Endometrial microvascular endothelial cells (primary cell): ENCODE results near the gene DHRS1. TPM values are rescaled to one million over a fixed set of nuclear protein-coding genes. Genes with fewer than 3 reads are reported as not detected.

Experiments
- total RNA-seq: library from RNA; depleted of rRNA; stranded (reverse); fragments of >200 nt; gene quantifications from one replicate; pipeline ENCODE4 v1.2.3, GENCODE V29; 2015; ENCODE audit errors: inconsistent ontology term

The DHRS1 gene
- total RNA-seq, 1 donor from 2014 or later = 23.2 TPM

Other genes starting within 250 kb of the DHRS1 start
- gene CARMIL3, start 247.8 kb downstream of the DHRS1 start, total RNA-seq = not detected
- gene CPNE6, start 228.2 kb downstream of the DHRS1 start, total RNA-seq = not detected
- gene PCK2, start 205.5 kb downstream of the DHRS1 start, total RNA-seq = 15.8 TPM
- 52.4 TPM for gene DCAF11, start 185.0 kb downstream of the DHRS1 start, total RNA-seq
- gene NRL, start 184.8 kb downstream of the DHRS1 start, total RNA-seq = 0.65 TPM
- gene FITM1, start 169.1 kb downstream of the DHRS1 start, total RNA-seq = 3.3 TPM
- gene PSME1, start 163.6 kb downstream of the DHRS1 start, total RNA-seq = 239 TPM
- 26.7 TPM for gene EMC9, start 158.2 kb downstream of the DHRS1 start, total RNA-seq
- 142 TPM for gene PSME2, start 153.2 kb downstream of the DHRS1 start, total RNA-seq
- 121 TPM for gene RNF31, start 152.3 kb downstream of the DHRS1 start, total RNA-seq
- gene IRF9, start 138.5 kb downstream of the DHRS1 start, total RNA-seq = 45.2 TPM
- 2.6 TPM for gene REC8, start 127.7 kb downstream of the DHRS1 start, total RNA-seq
- gene IPO4, start 111.0 kb downstream of the DHRS1 start, total RNA-seq = 85.0 TPM
- gene TM9SF1, start 104.3 kb downstream of the DHRS1 start, total RNA-seq = 83.3 TPM
- not detected for gene TSSK4, start 94.1 kb downstream of the DHRS1 start, total RNA-seq
- gene CHMP4A, start 86.3 kb downstream of the DHRS1 start, total RNA-seq = 30.0 TPM
- 2.3 TPM for gene MDP1, start 83.7 kb downstream of the DHRS1 start, total RNA-seq
- gene NEDD8, start 67.4 kb downstream of the DHRS1 start, total RNA-seq = 193 TPM
- gene GMPR2, start 66.9 kb downstream of the DHRS1 start, total RNA-seq = 144 TPM
- gene TINF2, start 57.2 kb downstream of the DHRS1 start, total RNA-seq = 68.5 TPM
- not detected for gene TGM1, start 36.6 kb downstream of the DHRS1 start, total RNA-seq
- gene RABGGTA, start 28.2 kb downstream of the DHRS1 start, total RNA-seq = 59.6 TPM
- 28.9 TPM for gene NOP9, start 70 bp upstream of the DHRS1 start, total RNA-seq
- gene CIDEB, start 8.2 kb upstream of the DHRS1 start, total RNA-seq = 20.7 TPM
- gene LTB4R2, start 10.4 kb upstream of the DHRS1 start, total RNA-seq = 15.8 TPM
- gene LTB4R, start 11.7 kb upstream of the DHRS1 start, total RNA-seq = 22.6 TPM
- gene ADCY4, start 35.3 kb upstream of the DHRS1 start, total RNA-seq = 13.9 TPM
- 7.2 TPM for gene RIPK3, start 40.2 kb upstream of the DHRS1 start, total RNA-seq
- 11.9 TPM for gene NFATC4, start 68.4 kb upstream of the DHRS1 start, total RNA-seq
- 6.9 TPM for gene NYNRIN, start 99.2 kb upstream of the DHRS1 start, total RNA-seq
- gene CBLN3, start 129.9 kb upstream of the DHRS1 start, total RNA-seq = 1.3 TPM
- 46.6 TPM for gene KHNYN, start 130.2 kb upstream of the DHRS1 start, total RNA-seq
- 30.5 TPM for gene SDR39U1, start 143.0 kb upstream of the DHRS1 start, total RNA-seq
- gene CMA1, start 208.5 kb upstream of the DHRS1 start, total RNA-seq = not detected